Transverse colon (tissue), 4 donors: ENCODE results near the gene PAX5. TPM values are rescaled to one million over a fixed set of nuclear protein-coding genes. Genes with fewer than 3 reads are reported as not detected.

ENCODE experiments used
- DNase-seq: peaks from one replicate; pipeline ENCODE4 v3.0.0-alpha.2; 2019
- H3K27ac ChIP-seq, 4 donors: fragments of 200-600 bp; sonication (generic); 2 replicates each; pipeline ENCODE4 v1.5.1; 2016 to 2018; ENCODE audit warnings: inconsistent platforms in 4 of 4
- H3K27me3 ChIP-seq: fragments of 200-600 bp; sonication (generic); 2 replicates; pipeline ENCODE4 v1.5.1; 2017; ENCODE audit warnings: inconsistent platforms
- H3K36me3 ChIP-seq, 4 donors: fragments of 200-600 bp; sonication (generic); 2 replicates each; pipeline ENCODE4 v1.5.1; 2017 to 2019; ENCODE audit warnings: inconsistent platforms in 4 of 4
- H3K4me1 ChIP-seq, 4 donors: fragments of 200-600 bp; sonication (generic); 2 replicates each; pipeline ENCODE4 v1.5.1; 2017 to 2020; ENCODE audit warnings: inconsistent platforms in 4 of 4
- H3K4me3 ChIP-seq, 4 donors: fragments of 200-600 bp; sonication (generic); 1 replicate in 1 of 4; 2 replicates in 3 of 4; pipeline versions ENCODE4 v1.5.1 to v1.6.1; 2017 to 2019; ENCODE audit warnings: inconsistent platforms in 4 of 4
- H3K9me3 ChIP-seq, 2 donors: fragments of 200-600 bp; sonication (generic); 2 replicates each; pipeline ENCODE4 v1.5.1; 2017 to 2019; ENCODE audit warnings: inconsistent platforms in 2 of 2
- CTCF ChIP-seq, 5 experiments: fragments of 200-600 bp in 3 of 5; fragments of 450-650 bp in 2 of 5; sonication (generic) in 3 of 5; IDR thresholded peaks; 1 replicate in 2 of 5; 2 replicates in 3 of 5; pipeline ENCODE4 v1.5.1; 2016 to 2017; ENCODE audit warnings: antibody characterized with exemption in 5 of 5, inconsistent platforms in 3 of 5, mild to moderate bottlenecking in 2 of 5, moderate library complexity in 1 of 5
- EP300 ChIP-seq: sonication (generic); formaldehyde crosslinking; IDR thresholded peaks from one replicate; pipeline ENCODE4 v1.6.1; 2017; ENCODE audit warnings: antibody characterized with exemption, low read depth
- POLR2A ChIP-seq: fragments of 450-650 bp; IDR thresholded peaks from one replicate; pipeline ENCODE4 v1.6.1; 2016; ENCODE audit warnings: antibody characterized with exemption, mild to moderate bottlenecking, moderate library complexity
- POLR2AphosphoS5 ChIP-seq, 3 donors: sonication (generic); formaldehyde crosslinking; IDR thresholded peaks; one replicate each; pipeline ENCODE4 v1.6.1; 2016; ENCODE audit warnings: antibody characterized with exemption in 3 of 3
- WGBS, 2 donors: methylation state at CpG; one replicate each; pipeline ENCODE4 v1.1.5; 2018; ENCODE audit warnings: low coverage in 1 of 2; 5-methylcytosine and 5-hydroxymethylcytosine counted together
- in situ Hi-C, 4 donors: fragments of 200-750 bp; cut with MboI; loops; one replicate each; pipeline versions ENCODE4 v1.15.0 to v1.15.1; 2017; ENCODE audit warnings: low sequenced_read_pairs in 3 of 4, low pct_ligation_motif_present in 1 of 4, low pct_unique_long_range_greater_than_20kb in 1 of 4
- intact Hi-C: fragments of 100-400 bp; cut with DNase I; formaldehyde crosslinking; loops from one replicate; pipeline ENCODE4 v1.15.1; 2023; ENCODE audit warnings: low total_unique reads
- total RNA-seq, 4 donors: library from RNA; depleted of rRNA; stranded (reverse); fragments of >200 nt; gene quantifications; one replicate each; pipeline ENCODE4 v1.1.0, GENCODE V29; 2016

The PAX5 gene
- total RNA-seq, 4 donors from 2014 or later, result 2.4 to 3.7 TPM; not detected in 2

GRCh38 chr9:36970007-36970888 lies 63.8 kb downstream of the PAX5 start:
- 50 to 72% methylated on average over 3 to 9 of the region's 9 CpGs for WGBS, 2 donors
- in situ Hi-C loops, result no loop called here

GRCh38 chr9:36969216-36969771 lies 64.8 kb downstream of the PAX5 start:
- 70 to 71% methylated on average over 4 to 11 of the region's 11 CpGs for WGBS, 2 donors
- Histone ChIP-seq H3K27ac (no peak overlapping the region), H3K4me1 (no peaks in the 10 kb centered on the region), H3K9me3 (no peaks in the 10 kb centered on the region), H3K27me3 (no peaks in the 10 kb centered on the region), H3K36me3 (no peaks in the 10 kb centered on the region), H3K4me3 (no peak overlapping the region)
- DNase-seq, result no peak
- intact Hi-C loops (no loop called here), in situ Hi-C loops (no loop called here)
- TF ChIP-seq POLR2A (no peak), EP300 (no peak), POLR2AphosphoS5 (IDR thresholded peaks at IDR 0.05) (no peak), CTCF (IDR thresholded peaks at IDR 0.05) (no peak)

More at GRCh38 chr9:36970007-36970888, 63.8 kb downstream of the PAX5 start:
- Histone ChIP-seq H3K9me3 (no peaks in the 10 kb centered on the region), H3K4me3 (no peak overlapping the region), H3K36me3 (no peaks in the 10 kb centered on the region), H3K27me3 (no peaks in the 10 kb centered on the region), H3K27ac (no peak overlapping the region), H3K4me1 (no peaks in the 10 kb centered on the region)
- intact Hi-C loops, result no loop called here
- TF ChIP-seq POLR2AphosphoS5 (IDR thresholded peaks at IDR 0.05) (no peak), POLR2A (no peak), EP300 (no peak), CTCF (IDR thresholded peaks at IDR 0.05) (no peak)
- no peak for DNase-seq

- Histone ChIP-seq H3K27ac (no peak overlapping the region), H3K9me3 (no peaks in the 10 kb centered on the region), H3K36me3 (no peaks in the 10 kb centered on the region), H3K27me3 (no peaks in the 10 kb centered on the region), H3K4me3 (no peak overlapping the region), H3K4me1 (no peaks in the 10 kb centered on the region)
- 66% methylated on average over 6 of the region's 7 CpGs; no CpG with 5 or more reads in 1 of the 2 donors for WGBS, 2 donors
- intact Hi-C loops, result no loop called here
- no peak for DNase-seq
- in situ Hi-C loops, result no loop called here
- no peak for TF ChIP-seq EP300
Observed at GRCh38 chr9:36968574-36969215, 65.4 kb downstream of the PAX5 start.

GRCh38 chr9:36967997-36968396 lies 66.1 kb downstream of the PAX5 start:
- H3K27me3 ChIP-seq, result no peaks in the 10 kb centered on the region
- no peak for DNase-seq
- intact Hi-C loops, result no loop called here
- 66% methylated on average over 7 of the region's 7 CpGs; no CpG with 5 or more reads in 1 of the 2 donors for WGBS, 2 donors
- H3K4me1 ChIP-seq, result no peaks in the 10 kb centered on the region
- no peak for TF ChIP-seq CTCF (IDR thresholded peaks at IDR 0.05)
- TF ChIP-seq POLR2A, result no peak
- no peak for TF ChIP-seq POLR2AphosphoS5 (IDR thresholded peaks at IDR 0.05)
- TF ChIP-seq EP300, result no peak
- in situ Hi-C loops, result no loop called here
- H3K4me3 ChIP-seq, result no peak overlapping the region
- H3K9me3 ChIP-seq, result no peaks in the 10 kb centered on the region
- H3K27ac ChIP-seq, result no peak overlapping the region
- H3K36me3 ChIP-seq, result no peaks in the 10 kb centered on the region
